HCT116 (cell line): ENCODE measurements around the gene ZYX.

Source experiments
- CTCF ChIP-seq, 3 experiments: fragments of 200-600 bp in 1 of 3; sonication (generic) in 1 of 3; IDR thresholded peaks in 2 of 3; conservative IDR thresholded peaks in 1 of 3; 2 replicates each; pipeline ENCODE4 v1.5.1; 2012 to 2017; ENCODE audit warnings: low read depth in 2 of 3, low read length in 2 of 3, antibody characterized with exemption in 1 of 3, borderline replicate concordance in 1 of 3, control low read depth in 1 of 3, mild to moderate bottlenecking in 1 of 3, mixed read lengths in 1 of 3, mixed run types in 1 of 3, moderate library complexity in 1 of 3; ENCODE audit not compliant: insufficient read depth in 1 of 3
- EGR1 ChIP-seq: IDR thresholded peaks from 2 replicates; pipeline ENCODE4 v1.6.1; 2012; ENCODE audit warnings: low read depth
- EZH2 ChIP-seq: fragments of 200-600 bp; sonication (generic); IDR thresholded peaks from 2 replicates; pipeline ENCODE4 v1.6.1; 2017; ENCODE audit warnings: antibody characterized with exemption, mixed run types
- SP1 ChIP-seq: IDR thresholded peaks from 2 replicates; pipeline ENCODE4 v1.6.1; 2012; ENCODE audit warnings: low read depth
- TCF7L2 ChIP-seq: IDR thresholded peaks from 2 replicates; pipeline ENCODE4 v1.7.0; 2011; ENCODE audit warnings: borderline replicate concordance, inconsistent platforms; ENCODE audit not compliant: insufficient read depth, insufficient read length; ENCODE audit errors: extremely low read depth

GRCh38 chr7:143418681-143419458 is 37.7 kb downstream of the ZYX start:
- TF ChIP-seq CTCF (IDR thresholded peaks at IDR 0.05 in 2 of 3, conservative IDR thresholded peaks at IDR 0.05 in 1 of 3; ENCODE audit: borderline replicate concordance in 1 of 3, insufficient read depth in 1 of 3, low read depth in 2 of 3, low read length in 2 of 3): no peak
- TF ChIP-seq SP1: no peak
- TF ChIP-seq TCF7L2: no peak
- TF ChIP-seq EZH2: no peak
- no peak for TF ChIP-seq EGR1
